GM12878 (cell line): ENCODE results near the gene HLX. TPM values are rescaled to one million over a fixed set of nuclear protein-coding genes. Genes with fewer than 3 reads are reported as not detected.

ENCODE experiments used
- ATAC-seq: fragments of 200-7000 bp; cut with Tn5 transposase; 3 replicates; pipeline ENCODE4 v1.9.1; 2020; ENCODE audit warnings: mild to moderate bottlenecking, moderate library complexity
- Bru-seq: library from RNA; stranded (reverse); fragments of 400-500 nt; gene quantifications from one replicate; lab custom pipeline; 2021; lab: Mats Ljungman, UMichigan
- BruChase-seq, 2 experiments: library from RNA; stranded (reverse); fragments of 400-500 nt; gene quantifications; one replicate each; lab custom pipeline; 2021; lab: Mats Ljungman, UMichigan
- BruUV-seq: library from RNA; stranded (reverse); fragments of 400-500 nt; replicated peaks from 2 replicates; lab custom pipeline; 2021; lab: Mats Ljungman, UMichigan
- CTCF ChIA-PET: fragments of 300-600 bp; sonication (Branson Sonifier 250); formaldehyde crosslinking; extraction: SDS; loops from one replicate; lab custom pipeline; 2021; ENCODE audit warnings: inconsistent platforms; lab: Yijun Ruan, JAX
- POLR2A ChIA-PET: fragments of 350-600 bp; formaldehyde crosslinking; extraction: SDS; loops from one replicate; lab custom pipeline; 2021; ENCODE audit warnings: inconsistent platforms; lab: Charles Lee
- RAD21 ChIA-PET: fragments of 300-600 bp; sonication (Branson Sonifier 250); formaldehyde crosslinking; loops from one replicate; lab custom pipeline; 2023; ENCODE audit warnings: antibody characterized with exemption; ENCODE audit not compliant: unreplicated experiment; lab: Charles Lee
- SMC1A ChIA-PET: fragments of 300-600 bp; sonication (Branson Sonifier 250); formaldehyde crosslinking; loops from one replicate; lab custom pipeline; 2023; ENCODE audit not compliant: unreplicated experiment, uncharacterized antibody; lab: Charles Lee
- DNase-seq: peaks from one replicate; pipeline ENCODE4 v3.0.0-alpha.2; 2011; ENCODE audit warnings: low read depth, low spot score
- FAIRE-seq: peaks from 3 replicates; lab custom pipeline; 2011; peaks lifted over from hg19 to GRCh38; lab: Jason Lieb, UNC
- H2AFZ ChIP-seq: 2 replicates; pipeline ENCODE4 v1.6.0; 2011; ENCODE audit warnings: low read depth, low read length, control low read depth; ENCODE audit not compliant: control insufficient read depth
- H3K27ac ChIP-seq: 2 replicates; pipeline ENCODE4 v1.5.1; 2011; ENCODE audit warnings: control low read depth; ENCODE audit not compliant: control insufficient read depth, insufficient read depth
- H3K27me3 ChIP-seq, 2 experiments: replicated peaks in 1 of 2; 2 replicates each; pipeline versions ENCODE4 v1.6.0 to v1.6.1; 2011; ENCODE audit warnings: low read length in 1 of 2; ENCODE audit not compliant: control insufficient read depth in 2 of 2, insufficient read depth in 2 of 2
- H3K36me3 ChIP-seq, 2 experiments: 2 replicates each; pipeline ENCODE4 v1.5.1; 2011; ENCODE audit warnings: low read length in 1 of 2; ENCODE audit not compliant: control insufficient read depth in 2 of 2, insufficient read depth in 2 of 2
- H3K4me1 ChIP-seq: 2 replicates; pipeline ENCODE4 v1.6.1; 2011; ENCODE audit warnings: mild to moderate bottlenecking, low read length, moderate library complexity, mixed read lengths; ENCODE audit not compliant: control insufficient read depth, insufficient read depth
- H3K4me2 ChIP-seq: 2 replicates; pipeline ENCODE4 v1.6.0; 2011; ENCODE audit warnings: control low read depth; ENCODE audit not compliant: control insufficient read depth, insufficient read depth
- H3K4me3 ChIP-seq: fragments of 200-600 bp; sonication (generic); 2 replicates; pipeline ENCODE4 v1.5.1; 2016
- H3K79me2 ChIP-seq: 2 replicates; pipeline ENCODE4 v1.6.0; 2011; ENCODE audit warnings: low read length; ENCODE audit not compliant: control insufficient read depth, insufficient read depth
- H3K9ac ChIP-seq: 2 replicates; pipeline ENCODE4 v1.8.0; 2011; ENCODE audit warnings: low read length, control low read depth, mixed read lengths; ENCODE audit not compliant: control insufficient read depth, insufficient read depth
- H3K9me3 ChIP-seq: replicated peaks from 3 replicates; pipeline ENCODE4 v1.5.1; 2011; ENCODE audit warnings: mild to moderate bottlenecking, low read length; ENCODE audit not compliant: control insufficient read depth, insufficient read depth
- H4K20me1 ChIP-seq: 2 replicates; pipeline ENCODE4 v1.6.0; 2011; ENCODE audit not compliant: control insufficient read depth, insufficient read depth
- ATF2 ChIP-seq: IDR thresholded peaks from 2 replicates; pipeline ENCODE4 v1.6.1; 2012; ENCODE audit warnings: low read length, inconsistent platforms
- HCFC1 ChIP-seq: fragments of 150-350 bp; IDR thresholded peaks from 2 replicates; pipeline ENCODE4 v1.6.1; 2014; ENCODE audit warnings: low read length
- LARP7 ChIP-seq: fragments of 450-650 bp; IDR thresholded peaks from 2 replicates; pipeline ENCODE4 v1.6.1; 2017; ENCODE audit warnings: mild to moderate bottlenecking
- MAX ChIP-seq: IDR thresholded peaks from 2 replicates; pipeline ENCODE4 v1.6.1; 2012; ENCODE audit warnings: low read depth, low read length, improper control_type of control experiment
- MXI1 ChIP-seq: fragments of 150-350 bp; IDR thresholded peaks from 2 replicates; pipeline ENCODE4 v1.6.1; 2011; ENCODE audit warnings: low read depth, mild to moderate bottlenecking, inconsistent platforms, low read length, improper control_type of control experiment
- MYC ChIP-seq: IDR thresholded peaks from 2 replicates; pipeline ENCODE4 v1.6.1; 2011; ENCODE audit warnings: mild to moderate bottlenecking, low read length, moderate library complexity, inconsistent platforms; ENCODE audit not compliant: insufficient read depth, insufficient replicate concordance, insufficient read length, severe bottlenecking
- PRDM15 ChIP-seq: fragments of 450-650 bp; formaldehyde crosslinking; IDR thresholded peaks from 2 replicates; pipeline ENCODE4 v1.4.0; 2020; ENCODE audit warnings: mild to moderate bottlenecking, moderate library complexity
- REST ChIP-seq: IDR thresholded peaks from 2 replicates; pipeline ENCODE4 v1.6.1; 2012; ENCODE audit warnings: mild to moderate bottlenecking, low read depth, low read length
- TARDBP ChIP-seq: IDR thresholded peaks from 2 replicates; pipeline ENCODE4 v1.6.1; 2016; ENCODE audit warnings: borderline replicate concordance
- WGBS: methylation state at CpG from one replicate; pipeline ENCODE4 v1.1.6; 2016; ENCODE audit warnings: low lambda C conversion rate; ENCODE audit not compliant: insufficient replicate concordance, insufficient coverage; ENCODE audit errors: missing lambda C conversion rate; 5-methylcytosine and 5-hydroxymethylcytosine counted together
- in situ Hi-C: fragments of 300-500 bp; cut with MboI; formaldehyde crosslinking; loops from 9 replicates; pipeline ENCODE4 v1.14.3; 2018; ENCODE audit warnings: mixed read lengths
- intact Hi-C: fragments of 100-400 bp; cut with micrococcal nuclease; formaldehyde crosslinking; loops from one replicate; pipeline ENCODE4 v1.14.2; 2022; ENCODE audit not compliant: unreplicated experiment
- long read RNA-seq, 2 experiments: library from polyadenylated mRNA; unstranded; transcript quantifications; one replicate each; pipeline ENCODE4 v2.0.0, GENCODE V29; 2019 to 2020
- polyA minus RNA-seq, 3 experiments: library from RNA; depleted of rRNA, polyadenylated mRNA; stranded (reverse); fragments of >200 nt; gene quantifications; 2 replicates each; pipeline ENCODE4 v1.2.3, GENCODE V29; 2011
- polyA plus RNA-seq, 11 experiments: library from polyadenylated mRNA; depleted of rRNA in 4 of 11; unstranded in 6 of 11; stranded (reverse) in 5 of 11; fragments of >200 nt; fragmentation: Nextera tagmentation in 4 of 11; fragmentation: Illumina TruSeq in 1 of 11; extraction: Ambion mirVana in 4 of 11; extraction: Trizol in 1 of 11; gene quantifications; 1 replicate in 1 of 11; 2 replicates in 10 of 11; pipeline versions ENCODE4 v1.2.1 to v1.2.3, GENCODE V29; 2011 to 2016; ENCODE audit warnings: inconsistent platforms in 2 of 11, missing spikeins in 2 of 11, low read depth in 1 of 11
- total RNA-seq, 4 experiments: library from RNA; depleted of rRNA in 3 of 4; stranded (reverse); fragments of >200 nt in 3 of 4; fragmentation: Illumina TruSeq in 1 of 4; extraction: Trizol in 1 of 4; gene quantifications; 2 replicates each; pipeline versions ENCODE4 v1.2.1 to v1.2.3, GENCODE V29; 2013 to 2021

HLX gene
- 3.7 and 3.9 TPM in 2 replicates for total RNA-seq (2013; cell fraction: nucleolus; rRNA removed)
- total RNA-seq (2014; rRNA removed): 1.4 and 1.5 TPM in 2 replicates
- 0.74 and 1.7 TPM in 2 replicates for total RNA-seq (2014; rRNA removed; fragmentation: Illumina TruSeq; extraction: Trizol)
- total RNA-seq (2021): 2.3 and 3.0 TPM in 2 replicates
- polyA plus RNA-seq (2011; ENCODE audit: low read depth): not detected
- 0.07 and 0.16 TPM in 2 replicates for polyA plus RNA-seq (2011; rRNA removed)
- polyA plus RNA-seq (2011; cell fraction: cytosol; rRNA removed): 0.22 and 0.33 TPM in 2 replicates
- polyA plus RNA-seq (2011; cell fraction: nucleus; rRNA removed): 0.36 and 0.64 TPM in 2 replicates
- 0.13 TPM in 1 of 2 replicates, not detected in the other for polyA plus RNA-seq (2012)
- 0.21 and 0.81 TPM in 2 replicates for polyA plus RNA-seq (2014; fragmentation: Illumina TruSeq; extraction: Trizol)
- under 1 TPM; 0.11 to 0.22 TPM for polyA plus RNA-seq (2014; fragmentation: Nextera tagmentation; extraction: Ambion mirVana)
- polyA plus RNA-seq (2014; rRNA removed): 1.4 and 2.1 TPM in 2 replicates
- 1 to 10 TPM in 1 of 2 experiments, under 1 TPM in 1; 0.84 to 1.4 TPM for polyA plus RNA-seq (2016; fragmentation: Nextera tagmentation; extraction: Ambion mirVana)
- polyA minus RNA-seq (2011; rRNA and poly(A)+ RNA removed): 0.26 and 0.95 TPM in 2 replicates
- polyA minus RNA-seq (2011; cell fraction: cytosol; rRNA and poly(A)+ RNA removed): 0.42 TPM in 1 of 2 replicates, not detected in the other
- polyA minus RNA-seq (2011; cell fraction: nucleus; rRNA and poly(A)+ RNA removed): 0.24 and 0.86 TPM in 2 replicates
- percentile 57 among the genes with signal in this experiment for Bru-seq, nascent RNA
- percentile 35 among the genes with signal in this experiment for BruChase-seq, experiment 1, labeled RNA remaining after a 6-hour chase
- BruChase-seq, experiment 2, labeled RNA remaining after a 2-hour chase: percentile 38 among the genes with signal in this experiment
- long read RNA-seq, experiment 1, partial matches to known transcripts: 0 of 2 reads
- long read RNA-seq, experiment 1, other reads (novel, unspliced or antisense): 0 of 2 reads
- long read RNA-seq, experiment 2: 0 reads

- no peaks in the 10 kb centered on the region for H4K20me1 ChIP-seq
- peaks cover 15% of the 10 kb centered on the region for H3K4me1 ChIP-seq
- ChIA-PET RAD21 (interaction anchor here (0.7 to 2.9 kb wide), 6 partner anchors 168 to 556 kb away, joined by 3 to 23 read pairs (median 4); no protein-coding TSS in a partner anchor), CTCF (interaction anchor here (0.6 to 8.2 kb wide), 11 partner anchors 22 to 883 kb away, joined by 3 to 134 read pairs (median 3); no protein-coding TSS in a partner anchor), SMC1A (interaction anchor here (0.6 to 8.1 kb wide), 6 partner anchors 167 to 1094 kb away, joined by 3 to 94 read pairs (median 5); no protein-coding TSS in a partner anchor), POLR2A (interaction anchor here (0.6 to 1.0 kb wide), 2 partner anchors 219 to 897 kb away, joined by 3 read pairs; no protein-coding TSS in a partner anchor)
- in situ Hi-C loops (loop anchor here (5.0 kb wide), 1 partner anchor 558 kb away; no protein-coding TSS in a partner anchor), intact Hi-C loops (loop anchor here (1.0 to 10.0 kb wide), 5 partner anchors 168 to 1286 kb away; partner anchors contain the start of gene DUSP10)
- H3K79me2 ChIP-seq: no peaks in the 10 kb centered on the region
- 2% methylated on average over 20 of the region's 26 CpGs for WGBS
- FAIRE-seq: no peak
- peak; percentile 82 for ATAC-seq
- peak within 1 kb of the TSS; percentile 68 for H3K4me3 ChIP-seq
- H3K36me3 ChIP-seq: no peaks in the 10 kb centered on the region
- H3K9ac ChIP-seq: no peak within 1 kb of the TSS
- no peaks in the 10 kb centered on the region; the same call in 2 of the 3 replicates for H3K9me3 ChIP-seq
- H3K4me2 ChIP-seq: peak within 1 kb of the TSS; percentile 96
- DNase-seq: no peak
- peaks cover 0 to 17% of the 10 kb centered on the region in 2 experiments; a peak in 3 of 4 replicates for H3K27me3 ChIP-seq
- H2AFZ ChIP-seq: peak within 1 kb of the TSS; percentile 54
- H3K27ac ChIP-seq: no peak within 1 kb of the TSS
- no TSS peak for BruUV-seq
- TF ChIP-seq TARDBP (no peak), PRDM15 (CRISPR knock-in tag) (no peak), HCFC1 (no peak), REST (no peak), MAX (peak; percentile 57; the same call in 1 of the 2 replicates), MYC (no peak), MXI1 (0 out of 2 replicates have a peak, but pooled peaks have one; percentile 32), ATF2 (no peak), LARP7 (no peak)
Observed at GRCh38 chr1:220879076-220879508, at the start of gene HLX. Gene HLX (plus strand): TSS chr1:220879443. CDS start chr1:220879858, 415 bp downstream.
